ENCODE measurements around the gene PRLR. TPM values are rescaled to one million over a fixed set of nuclear protein-coding genes. Genes with fewer than 3 reads are reported as not detected.

PRLR gene
- total and polyA plus RNA-seq, 11 donors: 0.08 to 2.2 (median 0.57) TPM

DNA sequence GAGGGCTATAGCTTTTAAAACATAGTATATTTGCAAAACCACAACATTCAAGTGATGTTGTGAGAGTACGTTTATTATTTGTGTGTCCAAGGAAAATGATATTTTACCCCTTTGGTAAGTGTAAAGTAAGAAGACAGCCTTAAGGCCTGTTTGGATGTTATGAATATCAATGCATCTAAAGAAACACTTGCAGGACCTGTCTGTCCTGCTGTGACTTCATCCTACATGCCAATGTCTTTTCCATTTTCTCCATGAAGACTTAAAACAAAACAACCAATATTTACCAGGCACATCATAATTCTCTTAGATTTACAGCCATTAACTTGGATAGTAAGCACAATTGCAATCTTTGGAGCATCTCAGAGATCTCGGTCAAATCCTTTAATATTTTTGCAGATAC, 29.0 kb downstream of the PRLR start:
- intact Hi-C loops (cut with DNase I): no loop called here
- no peaks in the 10 kb centered on the region for H3K36me3 ChIP-seq
- TF ChIP-seq POLR2A (IDR thresholded peaks at IDR 0.05) (no peak), CTCF (IDR thresholded peaks at IDR 0.05) (no peak)
- no peaks in the 10 kb centered on the region for H3K9me3 ChIP-seq
- H3K4me1 ChIP-seq: peaks cover 0 to 19% (median 2%) of the 10 kb centered on the region in 12 donors
- H3K27ac ChIP-seq: no peak overlapping the region
- no peak for ATAC-seq
- H3K4me3 ChIP-seq: no peak overlapping the region
- 86 to 96% (median 90%) methylated on average over 2 of the region's 2 CpGs for WGBS, 4 donors
- DNase-seq: no peak
- H3K27me3 ChIP-seq: peaks cover 0 to 7% (median 0%) of the 10 kb centered on the region in 9 donors

- WGBS, 4 donors: 81 to 84% (median 83%) methylated on average over 3 of the region's 3 CpGs
- no peak for TF ChIP-seq POLR2A (IDR thresholded peaks at IDR 0.05)
- TF ChIP-seq CTCF (IDR thresholded peaks at IDR 0.05): no peak
- H3K36me3 ChIP-seq: no peaks in the 10 kb centered on the region
- no peak overlapping the region for H3K4me3 ChIP-seq
- ATAC-seq (no peak), DNase-seq (no peak)
- intact Hi-C loops (cut with DNase I): no loop called here
- no peaks in the 10 kb centered on the region for H3K9me3 ChIP-seq
- no peak overlapping the region for H3K27ac ChIP-seq
- peaks cover 0 to 7% (median 0%) of the 10 kb centered on the region in 9 donors for H3K27me3 ChIP-seq
- H3K4me1 ChIP-seq: peaks cover 0 to 19% (median 2%) of the 10 kb centered on the region in 12 donors
Measured at GRCh38 chr5:35199886-35200285, 30.4 kb downstream of the PRLR start.

GRCh38 chr5:35198686-35199085, 31.6 kb downstream of the PRLR start:
- Histone ChIP-seq H3K36me3 (no peaks in the 10 kb centered on the region), H3K4me1 (peaks cover 0 to 28% (median 2%) of the 10 kb centered on the region in 12 donors), H3K4me3 (no peak overlapping the region), H3K27me3 (peaks cover 0 to 7% (median 0%) of the 10 kb centered on the region in 9 donors), H3K9me3 (no peaks in the 10 kb centered on the region), H3K27ac (peak overlapping the region in 1 of 12 donors; percentile 60)
- TF ChIP-seq CTCF (IDR thresholded peaks at IDR 0.05): no peak
- TF ChIP-seq POLR2A (IDR thresholded peaks at IDR 0.05): no peak
- DNase-seq (no peak), ATAC-seq (peak in 1 of 4 donors; percentile 28)
- WGBS, 4 donors: 32 to 44% (median 38%) methylated on average over 4 of the region's 4 CpGs
- intact Hi-C loops (cut with DNase I): no loop called here

- intact Hi-C loops (cut with DNase I): no loop called here
- DNase-seq (peak in 4 of 5 donors; percentile 18 to 68 (median 55)), ATAC-seq (peak in 3 of 4 donors; percentile 46 to 73 (median 53))
- Histone ChIP-seq H3K4me3 (no peak overlapping the region), H3K36me3 (no peaks in the 10 kb centered on the region), H3K9me3 (no peaks in the 10 kb centered on the region), H3K27ac (peak overlapping the region in 1 of 12 donors; percentile 60), H3K4me1 (peaks cover 0 to 31% (median 2%) of the 10 kb centered on the region in 12 donors), H3K27me3 (peaks cover 0 to 7% (median 0%) of the 10 kb centered on the region in 9 donors)
- WGBS, 4 donors: 25 to 40% (median 33%) methylated on average over 5 of the region's 5 CpGs
- TF ChIP-seq CTCF (IDR thresholded peaks at IDR 0.05): no peak
- TF ChIP-seq POLR2A (IDR thresholded peaks at IDR 0.05): no peak
Measured at GRCh38 chr5:35198075-35198474, 32.2 kb downstream of the PRLR start.

Measured in heart left ventricle (tissue), 16 donors.